Astrocyte (in vitro differentiated cells and primary cell): ENCODE results near the gene GIT2.

ENCODE experiments used
- CTCF ChIP-seq: IDR thresholded peaks from 2 replicates; pipeline ENCODE4 v1.5.1; 2011; ENCODE audit warnings: low read depth, mild to moderate bottlenecking, inconsistent platforms, low read length, moderate library complexity; ENCODE audit not compliant: insufficient read depth
- EZH2 ChIP-seq: IDR thresholded peaks from 2 replicates; pipeline ENCODE4 v1.6.1; 2012; ENCODE audit warnings: mild to moderate bottlenecking, low read length, inconsistent platforms; ENCODE audit not compliant: insufficient read depth

GRCh38 chr12:109928058-109928656 lies 68.0 kb downstream of the GIT2 start:
- TF ChIP-seq CTCF = no peak
- no peak for TF ChIP-seq EZH2
